Activated CD4-positive, CD25-positive, alpha-beta regulatory T cell treated with anti-CD3 and anti-CD28 coated beads, Interleukin-2, amount 50 U/mL, for 24 hours (primary cell): Measurements from ENCODE around the gene CCDC69.
A peak's percentile ranks its signal among the peaks of the same experiment; 100 is the strongest.
"Not testable (repeated sequence)": the region's sequence is repeated elsewhere in the genome, so short reads cannot be mapped to it uniquely, and the experiment has no call there.

Experiments
- ATAC-seq, 2 donors: fragments of 150-1000 bp; cut with Tn5 transposase; one replicate each; pipeline ENCODE4 v1.10.0; 2021; ENCODE audit warnings: mild to moderate bottlenecking in 1 of 2, moderate library complexity in 1 of 2

CCDC69 gene

GRCh38 chr5:151245680-151246219 lies 21.9 kb upstream of the CCDC69 start:
- no peak for ATAC-seq

GRCh38 chr5:151244206-151244605 lies 20.3 kb upstream of the CCDC69 start:
- ATAC-seq, result no peak

- peak; percentile 86 to 94 for ATAC-seq
Measured at GRCh38 chr5:151243564-151243963, 19.7 kb upstream of the CCDC69 start.

GRCh38 chr5:151243127-151243526 lies 19.2 kb upstream of the CCDC69 start:
- peak; percentile 49 to 51 for ATAC-seq

- ATAC-seq, result no peak
Measured at GRCh38 chr5:151240924-151241635, 17.2 kb upstream of the CCDC69 start.

- ATAC-seq, result not testable (repeated sequence)
Measured at GRCh38 chr5:151240268-151240835, 16.5 kb upstream of the CCDC69 start.

GRCh38 chr5:151239237-151239861 lies 15.5 kb upstream of the CCDC69 start:
- ATAC-seq, result no peak

- no peak for ATAC-seq
Measured at GRCh38 chr5:151238303-151238741, 14.4 kb upstream of the CCDC69 start.

- no peak for ATAC-seq
Measured at GRCh38 chr5:151237685-151238084, 13.8 kb upstream of the CCDC69 start.

GRCh38 chr5:151236888-151237287 lies 13.0 kb upstream of the CCDC69 start:
- ATAC-seq, result no peak

- ATAC-seq, result not testable (repeated sequence)
Measured at GRCh38 chr5:151235239-151235571, 11.3 kb upstream of the CCDC69 start.

GRCh38 chr5:151234476-151235238 lies 10.8 kb upstream of the CCDC69 start:
- ATAC-seq, result peak; percentile 60 to 69

- no peak for ATAC-seq
Measured at GRCh38 chr5:151233616-151234085, 9.8 kb upstream of the CCDC69 start.

GRCh38 chr5:151231359-151231758 lies 7.5 kb upstream of the CCDC69 start:
- no peak for ATAC-seq

GRCh38 chr5:151230048-151230680 lies 6.3 kb upstream of the CCDC69 start:
- ATAC-seq, result no peak

- ATAC-seq, result no peak
Measured at GRCh38 chr5:151228986-151229385, 5.1 kb upstream of the CCDC69 start.

- no peak for ATAC-seq
Measured at GRCh38 chr5:151227918-151228447, 4.1 kb upstream of the CCDC69 start.

GRCh38 chr5:151225475-151225874 lies 1.6 kb upstream of the CCDC69 start:
- no peak for ATAC-seq

- no peak for ATAC-seq
Measured at GRCh38 chr5:151225071-151225470, 1.2 kb upstream of the CCDC69 start.

- ATAC-seq, result no peak
Measured at GRCh38 chr5:151224372-151224771, 480 bp upstream of the CCDC69 start.

- peak; percentile 65 to 67 for ATAC-seq
Measured at GRCh38 chr5:151222790-151223446, 974 bp downstream of the CCDC69 start.
